ENCODE data around the gene MLIP. TPM values are rescaled to one million over a fixed set of nuclear protein-coding genes. Genes with fewer than 3 reads are reported as not detected.

MLIP gene
- total and polyA plus RNA-seq, 2 experiments from 2014 or later: not detected

DNA sequence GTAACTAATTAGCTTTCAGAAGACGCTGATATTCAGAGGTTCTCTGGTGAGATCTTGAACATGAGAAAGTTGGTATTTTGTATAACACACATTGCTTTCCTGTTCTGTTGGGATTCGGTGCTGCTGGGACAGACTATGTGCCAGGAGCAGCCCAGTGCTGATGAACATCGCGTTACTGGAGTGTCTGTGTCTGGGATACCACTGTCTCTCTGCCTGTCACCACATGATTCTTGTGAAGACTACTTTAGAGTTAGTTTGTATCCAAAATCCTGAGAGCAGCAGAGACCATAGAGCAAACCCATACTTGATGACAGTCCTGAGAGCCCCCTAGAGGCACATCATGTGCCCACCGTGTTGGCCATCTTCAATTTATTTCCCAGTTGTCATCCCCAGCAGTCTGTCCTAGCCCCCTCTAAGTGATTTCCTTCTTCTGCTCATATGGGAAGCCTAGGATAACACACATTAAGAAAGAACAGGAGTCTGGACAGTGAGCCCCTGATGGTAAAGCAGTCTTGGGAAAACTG lies 155.2 kb downstream of the MLIP start:
- Histone ChIP-seq H3F3A (ENCODE audit: insufficient read depth) (no peaks in the 10 kb centered on the region), H3K4me1 (ENCODE audit: insufficient read depth) (no peaks in the 10 kb centered on the region), H3K9me3 (ENCODE audit: low read depth) (no peaks in the 10 kb centered on the region), H3K4me2 (ENCODE audit: unreplicated experiment) (no peak overlapping the region), H2AFZ (no peak overlapping the region), H3K9me2 (ENCODE audit: insufficient read depth) (no peaks in the 10 kb centered on the region), H3K27me3 (replicated peaks; ENCODE audit: insufficient read depth) (no peaks in the 10 kb centered on the region), H3K79me2 (ENCODE audit: insufficient read depth) (no peaks in the 10 kb centered on the region), H3K4me3 (no peak overlapping the region), H3K36me3 (ENCODE audit: low read depth) (no peaks in the 10 kb centered on the region), H4K20me1 (ENCODE audit: insufficient read depth) (no peaks in the 10 kb centered on the region), H3K27ac (no peak overlapping the region), H3K9ac (no peak overlapping the region)
- TF ChIP-seq EZH2 (IDR thresholded peaks at IDR 0.05; ENCODE audit: insufficient read depth, poor library complexity, severe bottlenecking) (no peak), EZH2phosphoT487 (IDR thresholded peaks at IDR 0.05; ENCODE audit: insufficient read depth, low read depth) (no peak)
- in situ Hi-C loops (cut with MboI): no loop called here
- 80 to 86% methylated on average over 5 of the region's 5 CpGs for WGBS, 2 experiments (ENCODE audit: low coverage in 1 of 2, low lambda C conversion rate in 2 of 2, missing lambda C conversion rate in 2 of 2)
- no peak for DNase-seq

DNA sequence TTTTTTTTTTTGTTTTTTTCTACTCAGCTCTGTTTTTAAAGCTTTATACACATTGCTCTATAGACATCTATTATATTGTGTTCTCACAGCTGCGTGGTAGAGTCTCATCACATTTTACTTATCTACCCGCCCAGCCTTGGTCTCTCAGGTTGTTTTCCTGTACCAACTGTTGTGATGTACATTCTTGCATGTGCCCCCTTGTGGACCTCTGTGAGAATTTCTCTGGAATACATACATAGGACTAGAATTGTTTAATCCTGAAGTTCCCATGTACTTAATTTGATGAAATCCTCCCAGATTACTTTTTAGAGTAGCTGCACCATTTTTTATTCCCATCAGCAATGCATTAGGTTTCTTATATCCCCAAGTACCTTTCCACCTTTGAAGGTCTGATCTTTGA lies 156.6 kb downstream of the MLIP start:
- WGBS, 2 experiments (ENCODE audit: low coverage in 1 of 2, low lambda C conversion rate in 2 of 2, missing lambda C conversion rate in 2 of 2): 88 to 94% methylated on average over 2 of the region's 2 CpGs
- Histone ChIP-seq H3K36me3 (ENCODE audit: low read depth) (no peaks in the 10 kb centered on the region), H3K79me2 (ENCODE audit: insufficient read depth) (no peaks in the 10 kb centered on the region), H3K27me3 (replicated peaks; ENCODE audit: insufficient read depth) (no peaks in the 10 kb centered on the region), H3K4me2 (ENCODE audit: unreplicated experiment) (no peak overlapping the region), H3K27ac (no peak overlapping the region), H3K4me1 (ENCODE audit: insufficient read depth) (no peaks in the 10 kb centered on the region), H3F3A (ENCODE audit: insufficient read depth) (no peaks in the 10 kb centered on the region), H4K20me1 (ENCODE audit: insufficient read depth) (no peaks in the 10 kb centered on the region), H3K9me3 (ENCODE audit: low read depth) (no peaks in the 10 kb centered on the region), H3K9me2 (ENCODE audit: insufficient read depth) (no peaks in the 10 kb centered on the region), H3K9ac (no peak overlapping the region), H2AFZ (no peak overlapping the region), H3K4me3 (no peak overlapping the region)
- TF ChIP-seq EZH2 (IDR thresholded peaks at IDR 0.05; ENCODE audit: insufficient read depth, poor library complexity, severe bottlenecking): no peak
- TF ChIP-seq EZH2phosphoT487 (IDR thresholded peaks at IDR 0.05; ENCODE audit: insufficient read depth, low read depth): no peak
- peak; percentile 62 for DNase-seq
- in situ Hi-C loops (cut with MboI): no loop called here

- Histone ChIP-seq H3K27me3 (replicated peaks; ENCODE audit: insufficient read depth) (no peaks in the 10 kb centered on the region), H3K79me2 (ENCODE audit: insufficient read depth) (no peaks in the 10 kb centered on the region), H2AFZ (no peak overlapping the region), H3K4me3 (no peak overlapping the region), H3F3A (ENCODE audit: insufficient read depth) (no peaks in the 10 kb centered on the region), H3K27ac (no peak overlapping the region), H3K9me2 (ENCODE audit: insufficient read depth) (no peaks in the 10 kb centered on the region), H3K9me3 (ENCODE audit: low read depth) (no peaks in the 10 kb centered on the region), H3K9ac (no peak overlapping the region), H3K4me1 (ENCODE audit: insufficient read depth) (no peaks in the 10 kb centered on the region), H4K20me1 (ENCODE audit: insufficient read depth) (no peaks in the 10 kb centered on the region), H3K36me3 (ENCODE audit: low read depth) (no peaks in the 10 kb centered on the region), H3K4me2 (ENCODE audit: unreplicated experiment) (no peak overlapping the region)
- in situ Hi-C loops (cut with MboI): no loop called here
- WGBS, 2 experiments (ENCODE audit: low coverage in 1 of 2, low lambda C conversion rate in 2 of 2, missing lambda C conversion rate in 2 of 2): 96 to 98% methylated on average over 6 of the region's 6 CpGs
- TF ChIP-seq EZH2phosphoT487 (IDR thresholded peaks at IDR 0.05; ENCODE audit: insufficient read depth, low read depth) (no peak), EZH2 (IDR thresholded peaks at IDR 0.05; ENCODE audit: insufficient read depth, poor library complexity, severe bottlenecking) (no peak)
- no peak for DNase-seq
Observed at GRCh38 chr6:54273214-54273820, 162.1 kb downstream of the MLIP start.

DNA sequence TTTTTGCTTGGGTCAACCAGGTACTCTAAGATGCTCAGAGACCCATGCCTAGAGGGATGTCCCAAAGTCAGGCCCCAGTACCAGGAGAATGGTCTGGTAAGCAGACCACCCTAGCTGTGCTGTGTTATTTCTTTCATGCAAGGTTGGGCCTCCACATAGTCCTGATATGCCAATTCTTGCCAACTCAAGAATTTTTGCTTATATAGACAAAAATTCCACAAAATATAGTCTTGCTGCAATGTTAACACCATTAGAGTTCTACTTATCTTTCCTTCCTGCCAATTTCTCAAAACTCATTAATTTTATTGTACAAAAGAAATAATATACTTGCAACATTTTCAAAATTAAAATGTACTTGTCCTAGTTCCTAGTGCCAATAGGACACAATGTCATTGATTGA lies 163.1 kb downstream of the MLIP start:
- in situ Hi-C loops (cut with MboI): no loop called here
- Histone ChIP-seq H3K27me3 (replicated peaks; ENCODE audit: insufficient read depth) (no peaks in the 10 kb centered on the region), H3K9me3 (ENCODE audit: low read depth) (no peaks in the 10 kb centered on the region), H3K27ac (no peak overlapping the region), H4K20me1 (ENCODE audit: insufficient read depth) (no peaks in the 10 kb centered on the region), H3K4me2 (ENCODE audit: unreplicated experiment) (no peak overlapping the region), H3K9ac (no peak overlapping the region), H3F3A (ENCODE audit: insufficient read depth) (no peaks in the 10 kb centered on the region), H3K79me2 (ENCODE audit: insufficient read depth) (no peaks in the 10 kb centered on the region), H2AFZ (no peak overlapping the region), H3K4me3 (no peak overlapping the region), H3K36me3 (ENCODE audit: low read depth) (no peaks in the 10 kb centered on the region), H3K9me2 (ENCODE audit: insufficient read depth) (no peaks in the 10 kb centered on the region), H3K4me1 (ENCODE audit: insufficient read depth) (no peaks in the 10 kb centered on the region)
- no peak for DNase-seq
- no peak for TF ChIP-seq EZH2 (IDR thresholded peaks at IDR 0.05; ENCODE audit: insufficient read depth, poor library complexity, severe bottlenecking)
- TF ChIP-seq EZH2phosphoT487 (IDR thresholded peaks at IDR 0.05; ENCODE audit: insufficient read depth, low read depth): no peak
